ENCODE data around the gene FAM237A.

FAM237A gene

DNA sequence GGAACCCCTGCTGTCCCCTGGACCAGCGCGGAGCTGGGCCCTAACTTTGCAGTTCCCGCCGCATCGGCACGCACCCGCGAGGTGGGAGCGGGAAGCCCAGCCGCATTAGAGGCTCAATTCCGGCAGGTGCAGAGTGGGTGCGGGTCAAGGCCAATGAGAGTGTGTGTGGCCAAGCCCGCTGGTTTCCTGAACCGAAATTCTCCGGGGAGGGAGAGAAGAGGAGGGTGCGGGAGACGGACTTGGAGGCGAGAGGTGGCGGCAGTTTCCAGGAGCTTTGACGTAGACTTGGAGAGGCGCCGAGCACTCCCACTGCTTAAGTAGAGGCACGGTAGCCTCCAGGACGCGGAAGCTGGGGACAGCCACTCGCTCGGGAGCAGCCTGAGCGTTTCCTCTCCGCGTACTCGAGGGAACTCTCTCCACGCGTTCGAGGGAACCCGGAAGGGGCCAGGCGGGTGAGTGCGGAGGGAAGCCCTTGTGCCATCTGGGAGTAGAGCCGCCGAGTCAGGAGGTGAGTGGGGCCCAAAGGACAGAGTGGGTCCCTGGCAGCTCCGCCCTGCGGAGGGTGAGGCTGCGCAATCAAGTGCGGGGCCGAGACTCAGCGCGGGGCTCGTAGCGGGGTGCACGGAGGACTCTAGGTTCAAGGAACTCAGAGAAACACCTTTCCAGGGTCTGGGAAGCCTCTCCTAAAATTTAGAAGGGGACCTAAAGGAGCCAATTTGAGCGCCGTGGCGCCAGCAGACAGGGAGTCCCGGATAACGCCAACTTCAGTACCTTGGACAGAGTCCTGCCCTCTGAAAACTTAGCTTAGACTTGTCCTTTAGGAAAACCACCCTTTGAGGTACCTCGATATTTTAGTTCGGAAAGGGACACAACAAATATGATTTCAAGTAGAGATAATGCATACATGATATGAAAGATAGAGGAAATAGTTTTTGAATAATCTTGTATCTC lies at the start of gene FAM237A:
TSS of gene FAM237A (plus strand) at position 413 of the 951 bp plus-strand sequence. CDS start 1,750 bp downstream, outside the sequence.
- DNase-seq, result no peak

DNA sequence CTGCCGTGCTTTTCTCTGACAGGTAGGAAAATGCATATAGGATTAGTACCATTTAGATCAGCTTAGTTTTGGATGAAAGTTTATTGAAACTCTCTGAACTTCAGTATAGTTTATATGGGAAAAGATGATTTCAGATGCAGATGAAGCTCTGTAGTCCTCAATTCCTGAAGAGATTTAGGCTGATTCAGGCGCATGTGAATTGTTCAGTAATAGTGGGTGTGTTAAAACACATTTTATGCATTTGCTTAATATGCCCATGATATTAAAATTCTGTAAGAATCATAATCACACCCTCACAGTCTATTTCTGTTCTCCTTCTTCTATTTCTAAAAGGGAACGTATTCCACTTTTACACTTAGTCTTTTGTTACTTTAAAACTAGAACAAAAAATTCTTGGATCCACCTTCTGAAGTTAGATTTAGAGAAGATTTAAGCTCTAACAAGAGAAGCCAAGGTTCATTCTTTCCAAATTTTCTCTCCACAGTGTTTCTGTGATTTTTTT lies 44.5 kb upstream of the FAM237A start:
- no peak for DNase-seq

DNA sequence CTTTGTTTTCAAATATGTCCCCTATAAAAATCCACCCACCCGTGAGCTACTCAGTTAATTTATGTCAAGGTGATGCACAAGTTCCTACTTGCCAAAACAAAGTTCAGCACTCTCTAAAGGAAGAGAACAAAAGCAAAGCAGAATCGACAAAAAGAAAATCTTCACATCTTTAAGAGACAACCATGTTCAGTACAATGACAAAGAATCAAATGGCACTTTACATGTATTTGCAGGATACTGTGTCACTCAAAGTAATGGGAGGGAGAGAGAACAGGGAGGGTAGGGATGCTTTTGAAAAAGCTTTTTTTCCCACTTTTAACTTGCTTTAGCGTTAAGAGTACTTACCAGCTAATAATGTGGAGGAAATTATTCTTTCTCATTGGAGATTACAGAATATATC lies 39.0 kb upstream of the FAM237A start:
- no peak for DNase-seq

DNA sequence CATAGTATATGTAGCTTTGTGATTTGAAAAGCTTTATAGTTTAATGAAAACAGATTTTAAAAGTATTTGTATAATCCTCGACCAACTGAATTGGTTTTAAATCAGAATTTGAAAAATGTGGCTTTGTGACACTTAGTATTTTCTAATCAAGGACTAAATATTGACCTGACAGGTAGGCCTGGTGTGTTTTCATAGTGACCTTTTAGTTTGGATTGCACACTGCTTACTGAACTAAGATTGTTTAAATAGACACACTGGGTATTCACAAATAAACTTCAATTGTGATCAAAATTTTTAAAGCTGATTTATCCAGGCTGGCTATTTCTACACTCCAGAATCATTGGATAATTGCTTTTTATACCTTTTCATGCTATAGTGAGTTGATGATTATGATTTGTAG lies 31.8 kb upstream of the FAM237A start:
- DNase-seq, result no peak

DNA sequence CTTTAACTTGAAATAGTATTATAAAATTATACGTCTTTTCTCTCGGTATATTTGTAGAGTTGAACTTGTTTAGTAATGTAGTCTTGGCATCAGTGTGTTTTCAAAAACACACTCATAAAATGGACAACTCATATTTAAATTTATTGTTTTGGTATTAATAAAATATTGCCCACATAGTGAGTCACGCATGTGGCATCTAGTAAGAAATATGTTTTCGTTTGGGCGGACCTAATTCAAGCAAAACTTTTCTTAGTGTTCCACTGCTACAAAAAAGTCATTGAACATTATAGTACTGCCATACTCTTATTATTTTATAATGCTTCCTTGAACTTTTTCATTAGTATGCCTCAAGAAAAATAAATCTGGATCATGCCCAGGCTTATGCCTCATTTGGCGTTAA lies 31.1 kb upstream of the FAM237A start:
- DNase-seq, result no peak

DNA sequence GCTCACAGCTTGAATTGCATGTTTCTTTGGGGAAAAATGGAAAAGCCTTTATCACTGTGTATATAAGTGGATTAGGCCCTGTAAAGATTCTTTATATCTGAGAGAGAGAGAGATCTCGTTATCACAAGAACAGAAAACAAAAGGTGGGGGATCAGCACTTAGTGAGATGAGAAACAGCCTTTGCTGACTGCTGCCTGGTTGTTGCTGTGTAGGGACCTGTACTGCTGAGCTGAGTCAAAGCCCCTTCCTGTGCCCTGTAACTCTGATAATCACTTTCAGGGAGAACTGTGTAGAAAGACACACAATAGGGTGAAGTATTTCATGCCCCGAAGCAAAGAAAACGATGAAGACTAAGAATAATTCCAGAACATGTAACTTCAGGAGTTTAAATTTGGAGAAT lies 30.6 kb upstream of the FAM237A start:
- DNase-seq, result no peak

DNA sequence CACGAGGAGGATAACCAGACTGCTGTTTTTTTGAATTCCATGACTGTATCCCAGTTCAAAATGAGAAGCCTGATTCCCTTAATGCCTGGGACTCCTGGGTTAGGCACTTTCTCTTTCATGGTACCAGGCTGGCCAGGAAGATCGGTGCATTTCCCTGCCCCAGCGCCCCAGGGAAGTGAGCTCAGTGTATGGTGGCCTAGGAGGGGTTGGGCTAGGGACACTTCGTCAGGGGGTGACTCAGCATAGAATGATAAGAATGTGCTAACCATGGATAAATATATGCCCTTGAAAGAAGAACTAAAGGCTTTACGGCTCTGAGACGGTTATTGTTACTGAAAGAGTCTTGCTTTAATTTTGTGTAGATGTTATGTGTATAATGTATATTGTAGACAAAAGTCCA lies 27.5 kb upstream of the FAM237A start:
- no peak for DNase-seq

DNA sequence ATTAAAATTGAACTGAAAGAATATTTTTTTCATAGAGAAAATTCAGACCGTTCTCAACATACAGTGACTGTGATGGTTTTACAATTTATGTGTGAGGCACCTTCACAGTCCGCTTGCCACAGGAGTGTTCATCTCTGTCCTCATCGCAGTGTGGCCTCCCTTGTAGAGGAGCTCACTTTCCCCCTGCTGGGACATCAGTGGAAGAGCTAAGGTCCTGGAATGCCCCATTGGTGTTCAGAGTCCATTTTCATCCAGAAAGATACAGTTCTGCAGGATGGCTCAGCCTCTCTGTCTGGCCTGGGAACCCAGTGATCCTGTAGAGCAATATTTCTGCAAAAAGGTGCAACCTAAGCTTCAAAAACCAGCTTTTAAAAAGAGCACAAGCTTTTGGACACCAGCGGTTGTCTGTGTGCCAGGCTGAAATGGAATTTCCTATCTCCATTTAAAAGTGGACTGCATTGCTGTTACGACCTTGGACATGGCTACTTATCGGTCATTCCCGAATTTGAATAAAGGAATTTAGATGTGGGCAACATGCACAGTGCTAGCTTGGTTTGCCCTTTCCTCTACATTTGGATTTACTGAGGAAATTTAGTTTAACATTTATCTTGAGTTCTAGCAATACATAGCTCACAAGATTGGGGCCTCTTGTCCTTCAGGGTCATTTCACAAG lies 26.7 kb upstream of the FAM237A start:
- no peak for DNase-seq

DNA sequence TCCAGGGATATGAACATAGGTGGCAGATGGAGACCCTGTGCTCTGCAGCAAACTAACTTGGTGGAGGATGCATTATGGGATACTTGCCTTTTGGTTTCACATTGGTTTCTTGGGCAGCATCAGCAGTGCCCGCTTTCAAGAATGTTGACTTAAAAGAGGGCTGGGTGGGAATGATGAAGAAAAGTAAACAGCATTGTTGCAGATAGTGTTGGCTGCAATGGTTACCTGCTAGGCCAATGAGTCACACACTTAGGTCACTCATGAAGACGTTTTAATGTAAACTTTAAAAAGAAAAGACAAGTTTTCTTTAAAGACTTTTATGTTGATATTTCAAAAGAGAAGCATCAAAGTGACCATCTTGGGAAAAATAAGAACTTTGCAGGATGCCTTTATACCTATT lies 26.1 kb upstream of the FAM237A start:
- no peak for DNase-seq

DNA sequence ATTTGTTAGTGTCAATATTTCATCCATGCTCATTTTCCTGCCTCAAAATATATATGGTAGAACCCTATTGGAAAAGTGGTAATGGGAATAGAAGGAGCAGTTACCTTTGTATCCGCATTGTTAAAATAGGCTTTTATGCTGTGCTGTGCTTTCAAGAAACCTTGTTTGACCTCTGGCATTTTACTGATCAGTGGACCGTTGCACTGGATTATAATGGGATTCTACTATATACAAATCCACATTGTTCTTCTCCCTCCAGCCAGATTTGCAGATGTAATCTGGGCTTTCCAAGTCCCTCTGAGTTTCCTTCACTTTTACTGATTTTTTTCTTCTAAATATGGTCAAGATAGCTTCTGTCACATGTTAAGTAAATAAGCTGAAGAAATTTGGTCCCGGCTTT lies 23.3 kb upstream of the FAM237A start:
- DNase-seq, result no peak

DNA sequence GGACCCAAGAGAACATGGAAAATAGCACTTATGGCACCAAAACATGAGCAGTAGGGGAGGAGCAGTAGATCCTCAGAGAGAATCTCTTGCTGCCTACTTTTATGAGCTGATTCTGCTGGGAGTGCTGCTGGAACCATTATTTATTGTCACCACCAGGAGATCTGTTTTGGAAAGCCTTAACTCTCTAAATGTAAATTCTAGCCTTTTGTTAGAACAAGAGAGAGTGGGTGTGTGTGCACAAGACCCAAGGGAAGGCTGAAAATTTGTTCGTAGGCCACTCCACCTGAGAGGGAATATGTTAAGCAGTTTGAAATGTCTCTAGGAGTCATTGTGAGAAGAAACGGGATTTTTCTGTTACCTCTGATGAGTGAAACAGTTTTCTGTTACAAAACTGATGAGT lies 16.2 kb upstream of the FAM237A start:
- DNase-seq, result no peak

DNA sequence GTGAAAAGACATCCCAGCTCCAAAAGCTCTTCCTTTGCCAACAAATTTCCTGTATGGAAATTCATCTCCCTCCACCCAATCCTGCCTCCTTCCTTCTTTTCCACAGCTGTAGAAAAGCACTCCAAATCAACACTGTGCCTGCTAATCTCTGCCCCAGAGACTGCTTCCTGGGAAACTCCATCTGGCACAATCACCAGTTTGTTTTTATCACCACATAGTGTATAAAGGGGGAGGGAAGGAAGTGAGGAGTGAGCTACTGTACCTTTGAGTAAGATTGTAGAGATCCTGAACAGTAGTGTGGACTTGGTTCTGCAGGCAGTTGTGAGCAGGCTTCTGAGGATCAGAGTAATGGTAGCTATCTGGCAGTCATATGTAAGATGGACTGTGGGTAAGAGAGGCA lies 14.7 kb upstream of the FAM237A start:
- no peak for DNase-seq

DNA sequence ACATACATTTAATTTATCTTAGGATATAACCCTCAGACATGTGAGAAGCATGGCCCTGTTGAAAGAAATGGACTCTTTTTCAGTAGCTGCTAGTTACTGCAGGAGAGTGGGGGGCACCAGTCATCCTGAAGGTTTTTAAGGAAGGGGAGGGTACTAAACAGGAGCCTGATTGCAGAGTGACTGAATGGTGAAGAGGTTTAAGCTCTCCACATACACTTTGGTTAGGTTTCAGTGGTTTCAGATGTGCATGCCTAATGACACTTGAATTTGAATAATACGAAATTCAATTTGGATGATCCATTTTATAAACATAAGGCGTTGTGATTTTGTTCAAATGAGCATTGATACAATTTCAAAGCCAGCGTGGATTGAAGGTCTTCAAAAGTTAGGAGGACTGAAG lies 10.9 kb upstream of the FAM237A start:
- DNase-seq, result no peak

DNA sequence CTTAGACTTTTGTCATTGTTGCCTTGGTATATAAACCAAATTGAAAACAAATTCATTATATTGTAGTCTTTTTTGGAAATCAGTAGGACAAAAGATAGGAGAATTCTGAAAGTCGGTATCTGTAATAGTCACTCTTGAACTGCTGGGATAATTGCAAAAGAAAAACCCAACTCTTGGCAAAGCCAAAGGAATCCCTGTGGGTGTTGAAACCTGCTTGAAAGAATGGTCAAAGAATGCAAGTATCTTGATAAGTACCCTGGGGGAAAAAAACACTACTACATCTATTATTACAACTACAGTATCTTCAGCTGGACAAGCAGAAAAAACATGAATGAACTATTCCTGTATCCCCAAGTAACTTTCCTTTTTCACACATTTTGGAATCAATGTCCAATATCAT lies 7.3 kb upstream of the FAM237A start:
- no peak for DNase-seq

DNA sequence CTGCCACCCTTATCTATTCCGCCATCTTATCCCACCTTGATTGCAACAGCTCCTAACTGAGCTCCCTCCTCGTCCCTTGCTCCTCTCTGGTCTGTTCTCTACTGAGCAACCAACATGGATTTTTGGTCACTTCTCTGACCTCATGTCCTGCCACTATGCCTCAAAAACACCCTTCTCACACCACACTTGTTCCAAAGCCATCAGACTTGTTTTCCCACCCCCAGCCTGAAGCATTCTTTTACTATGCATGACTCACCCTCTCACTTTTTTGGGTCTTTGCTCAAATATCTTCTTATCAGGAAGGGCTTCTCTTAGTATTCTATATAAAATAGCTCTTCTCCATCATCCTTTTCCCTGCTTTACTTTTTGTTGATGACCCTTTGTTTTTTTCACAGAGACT lies 2.7 kb upstream of the FAM237A start:
- DNase-seq, result no peak

DNA sequence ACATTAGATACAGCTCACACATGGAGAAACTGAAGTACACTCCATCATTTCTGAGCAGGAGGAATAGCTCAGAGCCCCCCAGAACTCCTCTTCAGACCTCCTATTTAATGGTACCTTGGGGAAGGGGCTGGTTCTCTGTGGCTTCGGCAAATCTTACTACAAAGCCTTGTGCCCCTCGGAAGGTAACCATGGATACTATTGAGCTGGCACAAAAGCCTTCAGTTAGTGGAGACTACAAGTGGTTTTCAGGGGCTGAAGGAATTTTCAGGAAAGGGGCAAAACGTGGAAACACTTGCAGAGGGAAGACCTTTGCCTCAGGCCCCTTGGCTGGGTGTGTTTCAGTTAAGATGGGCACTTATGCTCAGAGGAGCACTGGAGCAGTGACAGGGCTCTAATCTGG lies 1.1 kb upstream of the FAM237A start:
- no peak for DNase-seq

DNA sequence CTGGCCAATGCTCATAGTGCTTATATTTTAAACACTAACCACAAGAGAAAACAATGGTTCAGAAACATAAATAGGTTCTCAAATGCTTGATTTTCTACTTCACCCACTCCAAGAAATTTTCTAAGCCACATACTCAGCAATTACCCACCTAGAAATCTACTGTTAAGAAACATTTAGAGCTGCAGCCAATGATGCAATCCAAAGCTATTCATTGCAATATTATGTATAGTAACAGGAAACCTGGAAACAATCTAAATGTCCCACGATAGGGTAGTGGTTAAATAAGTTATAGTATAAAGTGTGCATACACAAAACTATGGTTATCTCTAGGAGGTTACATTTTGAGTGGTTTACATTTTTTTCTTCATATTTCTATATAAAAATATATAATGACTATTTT lies 5.7 kb downstream of the FAM237A start:
- no peak for DNase-seq

DNA sequence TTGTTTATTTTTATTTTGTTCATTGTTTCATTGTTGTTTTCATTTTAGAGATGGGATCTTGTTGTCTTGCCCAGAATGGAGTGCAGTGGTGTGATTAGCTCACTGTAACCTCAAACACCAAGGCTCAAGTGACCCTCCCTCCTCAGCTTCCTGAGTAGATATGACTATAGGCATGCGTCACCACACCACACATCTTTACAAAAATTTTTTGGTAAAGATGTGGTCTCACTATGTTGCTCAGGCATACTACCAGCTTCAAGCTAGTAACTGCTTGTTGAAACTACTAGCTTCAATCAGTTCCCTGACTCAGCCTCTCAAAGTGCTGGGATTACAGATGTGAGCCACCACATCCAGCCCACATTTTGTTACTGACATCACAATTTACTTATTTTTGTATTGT lies 14.8 kb downstream of the FAM237A start:
- no peak for DNase-seq

DNA sequence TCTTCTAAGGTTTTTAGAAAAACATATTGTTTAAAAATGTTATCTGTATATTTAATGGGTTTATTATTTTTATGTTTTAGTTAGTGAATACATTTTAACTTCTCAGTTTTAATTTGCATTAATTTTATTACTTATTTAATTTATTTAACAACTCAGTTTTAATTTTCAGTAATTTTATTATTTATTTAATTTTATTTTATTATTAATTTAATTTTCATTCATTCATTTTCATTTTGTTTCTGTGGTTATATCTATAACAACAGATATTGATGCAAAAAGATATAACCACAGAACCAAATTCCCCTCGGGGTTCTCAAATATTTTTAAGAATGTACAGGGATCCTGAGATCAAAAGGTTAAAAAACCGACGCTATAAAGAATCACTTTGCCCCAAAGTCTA lies 23.0 kb downstream of the FAM237A start:
- no peak for DNase-seq

DNA sequence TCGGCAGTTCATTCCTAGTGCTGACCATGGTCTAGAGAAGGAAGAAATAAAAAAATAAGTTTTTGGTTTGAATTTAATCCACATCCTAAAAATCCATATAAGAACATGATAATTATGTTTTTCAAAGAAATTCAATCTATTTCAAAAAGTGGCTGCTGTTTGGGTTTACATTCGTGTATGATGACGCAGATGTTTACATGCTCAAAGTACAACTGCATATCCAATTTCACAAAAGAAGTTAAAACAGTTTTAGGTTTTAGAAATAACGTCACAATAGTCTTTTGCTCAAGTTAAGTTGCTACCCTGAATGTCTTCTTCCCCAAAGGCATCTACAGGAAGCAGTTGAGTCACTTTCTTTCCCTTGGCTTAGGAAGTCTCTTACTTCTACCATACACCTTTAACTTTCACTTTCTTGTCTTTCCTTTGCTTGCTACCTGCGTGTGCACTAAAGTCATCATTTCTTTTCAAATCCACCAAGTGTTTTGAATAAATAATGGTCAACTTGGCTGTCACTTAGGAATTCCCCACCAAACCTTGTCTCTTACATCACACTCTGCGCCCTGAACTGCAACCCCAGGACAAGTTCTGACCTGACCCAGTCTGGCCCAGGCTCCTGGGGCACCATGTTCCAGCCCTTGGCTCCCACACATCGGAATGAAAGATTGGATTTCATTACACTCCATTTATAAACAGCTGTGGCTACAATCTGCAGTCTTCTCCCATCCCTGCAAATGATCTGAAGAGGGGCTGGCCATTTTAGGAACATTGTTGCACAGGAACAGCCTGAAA lies 28.4 kb downstream of the FAM237A start:
- DNase-seq, result no peak

DNA sequence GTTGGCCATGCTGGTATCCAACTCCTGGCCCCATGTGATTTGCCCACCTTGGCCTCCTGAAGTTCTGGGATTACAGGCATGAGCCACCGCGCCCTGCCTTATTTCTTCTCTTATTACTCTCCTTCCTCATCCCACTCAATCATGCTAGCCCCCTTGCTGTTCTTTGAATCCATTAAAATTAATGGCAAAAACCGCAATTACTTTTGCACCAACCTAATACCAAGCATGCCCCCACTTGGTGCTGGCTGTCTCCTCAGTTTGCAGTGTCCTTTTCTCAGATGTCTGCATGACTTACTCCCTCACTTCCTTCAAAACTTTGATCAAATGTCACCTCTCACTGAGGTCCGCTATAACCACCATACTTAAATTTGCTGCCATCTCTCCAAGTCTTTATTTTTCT lies 41.3 kb downstream of the FAM237A start:
- DNase-seq, result no peak

DNA sequence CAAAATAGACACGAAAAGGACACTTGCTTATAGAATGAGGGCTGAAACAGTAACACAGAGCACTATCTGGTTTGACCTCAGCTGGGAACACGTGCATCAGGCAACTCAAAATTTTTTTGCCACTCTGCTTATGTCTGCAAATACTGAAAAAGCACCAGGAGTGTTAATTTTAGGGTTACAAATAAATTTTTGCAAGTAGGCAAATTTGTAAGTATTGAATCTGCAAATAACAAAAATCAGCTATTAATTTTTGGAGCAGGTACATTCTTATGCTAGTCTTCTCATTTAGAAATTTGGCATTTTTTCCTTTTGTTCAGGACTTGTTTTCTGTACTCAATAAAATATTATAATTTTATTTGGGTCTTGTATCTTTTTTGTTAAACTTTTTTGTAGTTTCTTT lies 46.2 kb downstream of the FAM237A start:
- no peak for DNase-seq

DNA sequence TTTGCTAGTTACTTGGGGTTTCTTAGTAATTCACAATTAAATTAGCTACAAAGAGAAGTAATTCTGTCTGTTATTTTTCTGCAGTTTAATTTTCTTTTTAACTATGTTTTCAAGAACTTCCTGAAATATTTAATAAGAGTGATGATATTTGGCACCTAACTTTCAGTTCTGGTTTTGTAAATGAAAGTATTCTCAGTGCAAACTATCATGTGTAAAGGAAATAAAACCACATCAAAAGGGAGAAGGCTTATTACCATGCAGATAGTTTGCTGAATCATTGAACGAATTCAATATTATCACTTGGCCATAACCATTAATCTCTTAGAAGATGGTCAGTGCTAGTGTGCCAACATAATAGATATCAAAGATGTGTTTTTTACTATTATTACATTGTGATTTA lies 46.7 kb downstream of the FAM237A start:
- DNase-seq, result no peak

Measured in Kasumi-1 (cell line).